HCT116 (cell line): ENCODE data around the gene UGT1A7.

Experiments
- EZH2 ChIP-seq: fragments of 200-600 bp; sonication (generic); IDR thresholded peaks from 2 replicates; pipeline ENCODE4 v1.6.1; 2017; ENCODE audit warnings: antibody characterized with exemption, mixed run types
- RAD21 ChIP-seq: IDR thresholded peaks from 2 replicates; pipeline ENCODE4 v1.6.1; 2012; ENCODE audit warnings: low read depth, mild to moderate bottlenecking
- TF ChIP-seq, protein P1 (sequence below): IDR thresholded peaks from 2 replicates; pipeline ENCODE4 v1.6.1; 2012; ENCODE audit warnings: low read depth
- TF ChIP-seq, protein P2 (sequence below), 3 experiments: fragments of 200-600 bp in 1 of 3; sonication (generic) in 1 of 3; IDR thresholded peaks in 2 of 3; conservative IDR thresholded peaks in 1 of 3; 2 replicates each; pipeline ENCODE4 v1.5.1; 2012 to 2017; ENCODE audit warnings: low read depth in 2 of 3, low read length in 2 of 3, antibody characterized with exemption in 1 of 3, borderline replicate concordance in 1 of 3, control low read depth in 1 of 3, mild to moderate bottlenecking in 1 of 3, mixed read lengths in 1 of 3, mixed run types in 1 of 3, moderate library complexity in 1 of 3; ENCODE audit not compliant: insufficient read depth in 1 of 3
- TF ChIP-seq, protein P3 (sequence below): IDR thresholded peaks from 2 replicates; pipeline ENCODE4 v1.6.1; 2012

DNA sequence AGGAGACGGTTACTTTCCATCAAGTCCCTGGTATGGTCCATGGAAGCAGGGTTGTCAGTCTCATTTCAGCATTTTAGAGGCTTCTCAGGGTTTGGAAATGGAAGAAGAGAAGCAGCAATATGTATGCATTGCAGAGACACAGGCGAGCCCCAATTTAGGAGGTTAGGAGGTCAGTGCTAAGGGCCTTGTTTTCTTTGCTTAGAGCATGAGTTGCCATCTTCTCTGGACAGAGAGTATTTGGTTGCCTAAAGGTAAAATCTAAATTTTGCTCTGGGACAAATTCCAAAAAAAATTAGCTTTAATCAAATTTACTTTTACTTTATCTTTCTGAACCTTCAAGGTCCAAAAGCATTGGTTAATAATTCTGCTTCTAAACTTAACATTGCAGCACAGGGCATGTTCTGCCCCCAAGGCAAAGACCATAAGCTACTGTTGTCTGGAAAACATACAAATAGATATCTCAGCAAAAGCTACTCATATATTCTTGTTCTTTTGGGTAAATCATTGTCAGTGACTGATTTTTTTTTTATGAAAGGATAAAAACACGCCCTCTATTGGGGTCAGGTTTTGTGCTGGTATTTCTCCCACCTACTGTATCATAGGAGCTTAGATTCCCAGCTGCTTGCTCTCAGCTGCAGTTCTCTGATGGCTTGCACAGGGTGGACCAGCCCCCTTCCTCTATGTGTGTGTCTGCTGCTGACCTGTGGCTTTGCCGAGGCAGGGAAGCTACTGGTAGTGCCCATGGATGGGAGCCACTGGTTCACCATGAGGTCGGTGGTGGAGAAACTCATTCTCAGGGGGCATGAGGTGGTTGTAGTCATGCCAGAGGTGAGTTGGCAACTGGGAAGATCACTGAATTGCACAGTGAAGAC, 10.2 kb upstream of the UGT1A7 start, which contains the start of gene UGT1A9:
- TF ChIP-seq, protein P1, sequence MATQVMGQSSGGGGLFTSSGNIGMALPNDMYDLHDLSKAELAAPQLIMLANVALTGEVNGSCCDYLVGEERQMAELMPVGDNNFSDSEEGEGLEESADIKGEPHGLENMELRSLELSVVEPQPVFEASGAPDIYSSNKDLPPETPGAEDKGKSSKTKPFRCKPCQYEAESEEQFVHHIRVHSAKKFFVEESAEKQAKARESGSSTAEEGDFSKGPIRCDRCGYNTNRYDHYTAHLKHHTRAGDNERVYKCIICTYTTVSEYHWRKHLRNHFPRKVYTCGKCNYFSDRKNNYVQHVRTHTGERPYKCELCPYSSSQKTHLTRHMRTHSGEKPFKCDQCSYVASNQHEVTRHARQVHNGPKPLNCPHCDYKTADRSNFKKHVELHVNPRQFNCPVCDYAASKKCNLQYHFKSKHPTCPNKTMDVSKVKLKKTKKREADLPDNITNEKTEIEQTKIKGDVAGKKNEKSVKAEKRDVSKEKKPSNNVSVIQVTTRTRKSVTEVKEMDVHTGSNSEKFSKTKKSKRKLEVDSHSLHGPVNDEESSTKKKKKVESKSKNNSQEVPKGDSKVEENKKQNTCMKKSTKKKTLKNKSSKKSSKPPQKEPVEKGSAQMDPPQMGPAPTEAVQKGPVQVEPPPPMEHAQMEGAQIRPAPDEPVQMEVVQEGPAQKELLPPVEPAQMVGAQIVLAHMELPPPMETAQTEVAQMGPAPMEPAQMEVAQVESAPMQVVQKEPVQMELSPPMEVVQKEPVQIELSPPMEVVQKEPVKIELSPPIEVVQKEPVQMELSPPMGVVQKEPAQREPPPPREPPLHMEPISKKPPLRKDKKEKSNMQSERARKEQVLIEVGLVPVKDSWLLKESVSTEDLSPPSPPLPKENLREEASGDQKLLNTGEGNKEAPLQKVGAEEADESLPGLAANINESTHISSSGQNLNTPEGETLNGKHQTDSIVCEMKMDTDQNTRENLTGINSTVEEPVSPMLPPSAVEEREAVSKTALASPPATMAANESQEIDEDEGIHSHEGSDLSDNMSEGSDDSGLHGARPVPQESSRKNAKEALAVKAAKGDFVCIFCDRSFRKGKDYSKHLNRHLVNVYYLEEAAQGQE: no peak
- TF ChIP-seq RAD21: no peak
- TF ChIP-seq, protein P2, sequence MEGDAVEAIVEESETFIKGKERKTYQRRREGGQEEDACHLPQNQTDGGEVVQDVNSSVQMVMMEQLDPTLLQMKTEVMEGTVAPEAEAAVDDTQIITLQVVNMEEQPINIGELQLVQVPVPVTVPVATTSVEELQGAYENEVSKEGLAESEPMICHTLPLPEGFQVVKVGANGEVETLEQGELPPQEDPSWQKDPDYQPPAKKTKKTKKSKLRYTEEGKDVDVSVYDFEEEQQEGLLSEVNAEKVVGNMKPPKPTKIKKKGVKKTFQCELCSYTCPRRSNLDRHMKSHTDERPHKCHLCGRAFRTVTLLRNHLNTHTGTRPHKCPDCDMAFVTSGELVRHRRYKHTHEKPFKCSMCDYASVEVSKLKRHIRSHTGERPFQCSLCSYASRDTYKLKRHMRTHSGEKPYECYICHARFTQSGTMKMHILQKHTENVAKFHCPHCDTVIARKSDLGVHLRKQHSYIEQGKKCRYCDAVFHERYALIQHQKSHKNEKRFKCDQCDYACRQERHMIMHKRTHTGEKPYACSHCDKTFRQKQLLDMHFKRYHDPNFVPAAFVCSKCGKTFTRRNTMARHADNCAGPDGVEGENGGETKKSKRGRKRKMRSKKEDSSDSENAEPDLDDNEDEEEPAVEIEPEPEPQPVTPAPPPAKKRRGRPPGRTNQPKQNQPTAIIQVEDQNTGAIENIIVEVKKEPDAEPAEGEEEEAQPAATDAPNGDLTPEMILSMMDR (IDR thresholded peaks at IDR 0.05 in 2 of 3, conservative IDR thresholded peaks at IDR 0.05 in 1 of 3; ENCODE audit: borderline replicate concordance in 1 of 3, insufficient read depth in 1 of 3, low read depth in 2 of 3, low read length in 2 of 3): no peak
- TF ChIP-seq EZH2: no peak
- TF ChIP-seq, protein P3, sequence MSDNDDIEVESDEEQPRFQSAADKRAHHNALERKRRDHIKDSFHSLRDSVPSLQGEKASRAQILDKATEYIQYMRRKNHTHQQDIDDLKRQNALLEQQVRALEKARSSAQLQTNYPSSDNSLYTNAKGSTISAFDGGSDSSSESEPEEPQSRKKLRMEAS: no peak
